ENCODE results near the gene TARP.
"Not testable (repeated sequence)": the region's sequence is repeated elsewhere in the genome, so short reads cannot be mapped to it uniquely, and the experiment has no call there.

Gene TARP

DNA sequence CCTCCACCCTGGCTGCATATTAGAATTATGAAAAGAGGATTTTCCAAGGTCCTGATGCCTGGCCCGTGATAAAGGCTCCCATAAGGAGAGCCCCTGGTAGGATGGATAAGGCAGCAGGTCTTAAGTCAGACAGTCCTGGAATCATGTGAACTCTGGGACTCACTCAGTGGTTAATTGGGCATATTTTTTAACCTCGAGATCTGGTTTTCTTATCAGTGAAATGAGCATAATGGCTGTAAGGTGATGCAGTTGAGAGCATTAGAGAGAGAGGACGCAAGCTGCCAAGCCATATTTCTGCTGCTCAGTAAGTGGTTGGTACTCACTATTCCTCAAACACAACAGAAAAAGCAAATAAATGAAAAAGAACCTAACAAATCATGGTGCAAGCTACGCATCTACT, 37.8 kb downstream of the TARP start:
- Histone ChIP-seq H3K27me3 (no peaks in the 10 kb centered on the region), H3K4me3 (replicated peaks in 1 of 3) (no peak overlapping the region), H3K4me1 (no peaks in the 10 kb centered on the region), H3K27ac (no peak overlapping the region), H3K9me3 (no peaks in the 10 kb centered on the region), H3K36me3 (no peaks in the 10 kb centered on the region)
- DNase-seq: no peak
- intact Hi-C loops (cut with DNase I): no loop called here
- TF ChIP-seq POLR2A (IDR thresholded peaks at IDR 0.05) (no peak), CTCF (IDR thresholded peaks at IDR 0.05) (no peak)
- 79% methylated on average over 4 of the region's 4 CpGs for WGBS, 2 donors

GRCh38 chr7:38234759-38235158, 38.7 kb downstream of the TARP start:
- H3K4me3 ChIP-seq (replicated peaks in 1 of 3); H3K4me1 ChIP-seq; DNase-seq; H3K27me3 ChIP-seq; intact Hi-C loops (cut with DNase I); H3K36me3 ChIP-seq; H3K9me3 ChIP-seq; H3K27ac ChIP-seq: not testable (repeated sequence)
- 89 to 91% methylated on average over 11 of the region's 11 CpGs for WGBS, 2 donors

GRCh38 chr7:38232502-38233366, 40.7 kb downstream of the TARP start:
- H3K27me3 ChIP-seq: no peaks in the 10 kb centered on the region
- intact Hi-C loops (cut with DNase I): no loop called here
- TF ChIP-seq CTCF (IDR thresholded peaks at IDR 0.05): no peak
- no peaks in the 10 kb centered on the region for H3K4me1 ChIP-seq
- peaks cover 14 to 16% of the 10 kb centered on the region in 2 donors for H3K36me3 ChIP-seq
- 78 to 91% methylated on average over 11 of the region's 11 CpGs for WGBS, 2 donors
- H3K9me3 ChIP-seq: no peaks in the 10 kb centered on the region
- peak in 1 of 2 donors; percentile 17 for DNase-seq
- no peak overlapping the region for H3K27ac ChIP-seq
- H3K4me3 ChIP-seq (replicated peaks in 1 of 3): no peak overlapping the region

DNA sequence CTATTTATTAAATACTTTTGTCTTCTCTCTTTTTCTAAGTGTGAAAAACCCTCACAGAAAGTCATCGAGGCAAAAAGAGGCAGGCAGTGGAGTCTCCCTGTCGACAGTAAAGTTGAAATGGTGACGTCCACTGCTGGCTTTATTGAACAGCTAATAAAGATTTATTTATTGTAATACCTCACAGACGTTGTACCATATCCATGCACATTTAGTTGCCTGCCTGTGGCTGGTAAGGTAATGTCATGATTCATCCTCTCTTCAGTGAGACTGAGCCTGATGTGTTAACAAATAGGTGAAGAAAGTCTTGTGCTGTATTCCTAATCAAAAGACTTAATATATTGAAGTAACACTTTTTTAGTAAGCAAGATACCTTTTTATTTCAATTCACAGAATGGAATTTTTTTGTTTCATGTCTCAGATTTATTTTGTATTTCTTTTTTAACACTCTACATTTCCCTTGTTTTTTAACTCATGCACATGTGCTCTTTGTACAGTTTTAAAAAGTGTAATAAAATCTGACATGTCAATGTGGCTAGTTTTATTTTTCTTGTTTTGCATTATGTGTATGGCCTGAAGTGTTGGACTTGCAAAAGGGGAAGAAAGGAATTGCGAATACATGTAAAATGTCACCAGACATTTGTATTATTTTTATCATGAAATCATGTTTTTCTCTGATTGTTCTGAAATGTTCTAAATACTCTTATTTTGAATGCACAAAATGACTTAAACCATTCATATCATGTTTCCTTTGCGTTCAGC, 43.4 kb downstream of the TARP start:
- no peaks in the 10 kb centered on the region for H3K27me3 ChIP-seq
- H3K27ac ChIP-seq: no peak overlapping the region
- DNase-seq: no peak
- no peak for TF ChIP-seq CTCF (IDR thresholded peaks at IDR 0.05)
- TF ChIP-seq POLR2A (IDR thresholded peaks at IDR 0.05): no peak
- intact Hi-C loops (cut with DNase I): no loop called here
- peaks cover 14 to 16% of the 10 kb centered on the region in 2 donors for H3K36me3 ChIP-seq
- H3K4me1 ChIP-seq: no peaks in the 10 kb centered on the region
- no peaks in the 10 kb centered on the region for H3K9me3 ChIP-seq
- no peak overlapping the region for H3K4me3 ChIP-seq (replicated peaks in 1 of 3)
- 91 to 94% methylated on average over 6 of the region's 6 CpGs for WGBS, 2 donors

DNA sequence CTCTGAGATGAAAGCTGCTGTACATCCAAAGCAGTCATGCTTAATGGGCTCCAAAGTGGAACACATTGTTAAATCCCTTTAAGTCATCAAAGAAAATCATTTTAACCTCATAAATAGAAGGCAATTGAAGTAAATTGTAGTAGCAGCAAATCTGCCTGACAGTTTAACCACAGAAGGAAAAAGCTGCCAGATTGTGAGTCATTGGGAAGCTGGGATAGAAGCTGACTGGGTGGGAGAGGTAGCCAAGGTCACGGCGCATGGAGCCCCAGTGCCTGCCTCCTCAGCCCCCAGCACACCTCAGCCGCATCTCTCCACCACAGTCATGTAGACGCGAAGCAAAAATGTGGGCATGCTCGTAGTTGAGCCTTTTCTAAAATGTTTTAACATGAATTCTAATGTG, 44.0 kb downstream of the TARP start:
- intact Hi-C loops (cut with DNase I): no loop called here
- Histone ChIP-seq H3K9me3 (no peaks in the 10 kb centered on the region), H3K27me3 (no peaks in the 10 kb centered on the region), H3K4me3 (replicated peaks in 1 of 3) (no peak overlapping the region), H3K4me1 (no peaks in the 10 kb centered on the region), H3K27ac (no peak overlapping the region), H3K36me3 (peaks cover 14 to 16% of the 10 kb centered on the region in 2 donors)
- DNase-seq: no peak
- 94 to 98% methylated on average over 6 of the region's 6 CpGs for WGBS, 2 donors
- TF ChIP-seq CTCF (IDR thresholded peaks at IDR 0.05) (no peak), POLR2A (IDR thresholded peaks at IDR 0.05) (no peak)
